DOHH2 (cell line): ENCODE measurements around the gene STUB1.

ENCODE experiments used
- H3F3A ChIP-seq: fragments of 200-600 bp; sonication (generic), shearing (Covaris generic); 2 replicates; pipeline ENCODE4 v1.6.0; 2016; ENCODE audit warnings: antibody characterized with exemption, mild to moderate bottlenecking; ENCODE audit not compliant: control insufficient read depth, insufficient read depth
- H3K27ac ChIP-seq: fragments of 200-600 bp; sonication (generic); 2 replicates; pipeline ENCODE4 v1.5.1; 2014; ENCODE audit warnings: low read depth, mild to moderate bottlenecking, low read length, moderate library complexity
- H3K27me3 ChIP-seq: fragments of 200-600 bp; sonication (generic); 2 replicates; pipeline ENCODE4 v1.6.1; 2014; ENCODE audit warnings: mild to moderate bottlenecking, low read length, mixed read lengths; ENCODE audit not compliant: control insufficient read depth
- H3K36me3 ChIP-seq: fragments of 200-600 bp; sonication (generic); 2 replicates; pipeline ENCODE4 v1.6.1; 2014; ENCODE audit warnings: mild to moderate bottlenecking, low read length, moderate library complexity, mixed read lengths; ENCODE audit not compliant: control insufficient read depth
- H3K4me1 ChIP-seq: fragments of 200-600 bp; sonication (generic); 2 replicates; pipeline ENCODE4 v1.6.1; 2014; ENCODE audit warnings: mild to moderate bottlenecking, low read length, mixed read lengths; ENCODE audit not compliant: control insufficient read depth
- H3K4me2 ChIP-seq: fragments of 200-600 bp; sonication (generic); 2 replicates; pipeline ENCODE4 v1.6.0; 2014; ENCODE audit warnings: mild to moderate bottlenecking, low read length, moderate library complexity
- H3K4me3 ChIP-seq: fragments of 200-600 bp; sonication (generic); 2 replicates; pipeline ENCODE4 v1.5.1; 2014; ENCODE audit warnings: mild to moderate bottlenecking, low read length, mixed read lengths
- H3K79me2 ChIP-seq: fragments of 200-600 bp; sonication (generic); 2 replicates; pipeline ENCODE4 v1.6.1; 2014; ENCODE audit warnings: mild to moderate bottlenecking, low read length, mixed read lengths; ENCODE audit not compliant: control insufficient read depth
- H3K9me2 ChIP-seq: fragments of 200-600 bp; sonication (generic); replicated peaks from 2 replicates; pipeline ENCODE4 v1.6.1; 2014; ENCODE audit warnings: mild to moderate bottlenecking, low read length, mixed read lengths; ENCODE audit not compliant: control insufficient read depth
- H3K9me3 ChIP-seq: fragments of 200-600 bp; sonication (generic); 2 replicates; pipeline ENCODE4 v1.6.1; 2014; ENCODE audit warnings: antibody characterized with exemption, low read length, mixed read lengths; ENCODE audit not compliant: control insufficient read depth, insufficient read depth
- H4K20me1 ChIP-seq: fragments of 200-600 bp; sonication (generic); 2 replicates; pipeline ENCODE4 v1.6.0; 2014; ENCODE audit warnings: low read depth, mild to moderate bottlenecking, antibody characterized with exemption, low read length, moderate library complexity; ENCODE audit not compliant: control insufficient read depth, insufficient read depth
- CTCF ChIP-seq: fragments of 200-600 bp; sonication (generic); IDR thresholded peaks from one replicate; pipeline ENCODE4 v1.5.1; 2014; ENCODE audit warnings: antibody characterized with exemption, mild to moderate bottlenecking, low read depth, low read length; ENCODE audit not compliant: poor library complexity, severe bottlenecking
- EZH2phosphoT487 ChIP-seq: fragments of 200-600 bp; sonication (generic); IDR thresholded peaks from 2 replicates; pipeline ENCODE4 v1.6.1; 2017; ENCODE audit warnings: borderline replicate concordance, mild to moderate bottlenecking, antibody characterized with exemption, low read length, moderate library complexity, mixed read lengths

STUB1 gene

DNA sequence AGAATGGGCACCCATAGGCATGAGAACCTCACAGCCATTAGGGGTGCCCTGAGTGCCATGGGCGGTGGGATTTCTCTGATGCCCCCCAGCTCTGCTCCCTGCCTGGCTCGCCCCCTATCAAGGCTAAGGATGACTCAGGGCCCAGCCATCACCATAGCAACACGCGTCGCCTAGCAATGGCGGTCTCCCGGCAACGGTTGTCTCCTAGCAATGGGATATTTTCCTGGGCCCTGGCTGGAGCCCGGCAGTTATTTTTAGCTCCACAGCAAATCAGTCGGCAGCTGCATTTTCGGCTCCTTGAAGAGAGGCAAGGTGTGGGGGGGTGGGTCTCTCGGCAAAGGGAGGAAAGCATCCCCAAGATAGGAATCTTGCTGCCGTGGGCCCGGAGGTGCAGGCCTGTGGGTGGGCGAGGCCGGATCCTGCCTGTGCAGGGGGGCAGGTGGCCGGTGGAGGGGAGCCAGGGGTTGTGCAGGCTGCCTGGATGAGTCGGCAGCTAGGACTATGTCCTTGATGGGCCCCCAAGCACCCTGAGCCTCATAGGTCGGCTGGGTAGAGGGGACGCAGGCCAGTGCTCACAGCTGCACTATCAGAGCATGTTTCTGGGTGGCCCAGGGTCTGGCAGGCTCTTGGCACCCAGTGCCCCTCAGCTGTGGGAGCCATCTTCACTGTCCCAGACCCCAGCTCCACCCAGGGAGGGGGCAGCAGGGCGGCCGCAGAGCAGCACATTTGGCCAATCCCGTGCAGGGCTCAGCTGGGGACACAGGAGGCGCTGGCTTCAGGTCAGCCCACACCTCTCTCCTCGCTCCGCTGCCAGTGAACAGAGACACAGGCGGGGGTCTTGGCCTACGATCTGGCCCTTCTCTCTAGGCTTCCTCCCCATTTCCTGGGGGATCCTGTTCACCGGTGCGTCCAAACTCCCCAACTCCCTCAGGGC is 29.6 kb downstream of the STUB1 start:
- H3K4me2 ChIP-seq: no peak overlapping the region
- H3K36me3 ChIP-seq: no peaks in the 10 kb centered on the region
- H3F3A ChIP-seq: 0 out of 2 replicates have a peak, but pooled peaks cover 2% of the 10 kb centered on the region
- no peak for TF ChIP-seq CTCF
- TF ChIP-seq EZH2phosphoT487: no peak
- H3K4me3 ChIP-seq: no peak overlapping the region
- H3K27ac ChIP-seq: no peak overlapping the region
- H4K20me1 ChIP-seq: 0 out of 2 replicates have a peak, but pooled peaks cover 4% of the 10 kb centered on the region
- H3K9me2 ChIP-seq: no peaks in the 10 kb centered on the region
- no peaks in the 10 kb centered on the region for H3K79me2 ChIP-seq
- H3K27me3 ChIP-seq: peaks cover 40% of the 10 kb centered on the region
- no peaks in the 10 kb centered on the region for H3K9me3 ChIP-seq
- H3K4me1 ChIP-seq: peaks cover 11% of the 10 kb centered on the region

- Histone ChIP-seq H3K9me3 (no peaks in the 10 kb centered on the region), H3K4me2 (no peak overlapping the region), H3K4me3 (no peak overlapping the region), H3F3A (0 out of 2 replicates have a peak, but pooled peaks cover 2% of the 10 kb centered on the region), H3K79me2 (no peaks in the 10 kb centered on the region), H3K4me1 (peaks cover 14% of the 10 kb centered on the region), H3K9me2 (no peaks in the 10 kb centered on the region), H3K27ac (no peak overlapping the region), H3K27me3 (peaks cover 44% of the 10 kb centered on the region), H3K36me3 (no peaks in the 10 kb centered on the region), H4K20me1 (0 out of 2 replicates have a peak, but pooled peaks cover 4% of the 10 kb centered on the region)
- no peak for TF ChIP-seq EZH2phosphoT487
- TF ChIP-seq CTCF: no peak
Observed at GRCh38 chr16:710500-711075, 30.4 kb downstream of the STUB1 start.

DNA sequence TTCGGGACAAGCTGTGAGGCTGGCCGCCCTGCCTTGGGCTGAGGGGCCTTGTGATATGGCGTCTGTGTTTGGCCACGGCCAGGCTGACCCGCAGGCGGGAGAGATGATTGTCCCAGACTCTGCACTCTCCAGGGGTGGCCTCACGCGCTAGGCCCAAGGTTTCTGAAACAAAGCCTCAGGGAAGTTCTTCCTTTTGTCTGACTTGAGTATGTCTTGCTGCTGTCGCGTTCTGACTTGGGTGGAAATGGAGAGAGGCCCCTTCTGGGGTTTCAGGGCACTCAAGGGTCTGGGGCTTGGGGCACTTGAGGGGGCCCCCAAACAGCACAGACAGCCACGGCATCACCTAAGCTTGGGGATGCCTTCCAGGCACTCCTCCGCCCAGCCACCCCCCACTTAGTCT is 30.9 kb downstream of the STUB1 start:
- H3K9me2 ChIP-seq: no peaks in the 10 kb centered on the region
- peaks cover 6% of the 10 kb centered on the region; the same call in 1 of the 2 replicates for H4K20me1 ChIP-seq
- H3K4me3 ChIP-seq: no peak overlapping the region
- peaks cover 18% of the 10 kb centered on the region for H3K4me1 ChIP-seq
- no peak overlapping the region for H3K27ac ChIP-seq
- H3F3A ChIP-seq: 0 out of 2 replicates have a peak, but pooled peaks cover 2% of the 10 kb centered on the region
- no peaks in the 10 kb centered on the region for H3K9me3 ChIP-seq
- no peaks in the 10 kb centered on the region for H3K36me3 ChIP-seq
- no peak overlapping the region for H3K4me2 ChIP-seq
- 0 out of 2 replicates have a peak, but pooled peaks cover 2% of the 10 kb centered on the region for H3K79me2 ChIP-seq
- TF ChIP-seq EZH2phosphoT487: no peak
- no peak for TF ChIP-seq CTCF
- H3K27me3 ChIP-seq: peaks cover 48% of the 10 kb centered on the region
